HG03159 (cell line): Measurements from ENCODE around the gene EPHB2.

ENCODE experiments used
- ATAC-seq: cut with Tn5 transposase; IDR thresholded peaks from one replicate; pipeline ENCODE4 v1.9.1; 2021; ENCODE audit warnings: mild to moderate bottlenecking, moderate library complexity; ENCODE audit not compliant: unreplicated experiment

Gene EPHB2

GRCh38 chr1:22721122-22721873 is 10.7 kb downstream of the EPHB2 start:
- no peak for ATAC-seq

GRCh38 chr1:22722901-22723550 is 12.4 kb downstream of the EPHB2 start:
- ATAC-seq: no peak

GRCh38 chr1:22727873-22728272 is 17.2 kb downstream of the EPHB2 start:
- no peak for ATAC-seq

GRCh38 chr1:22728751-22729399 is 18.2 kb downstream of the EPHB2 start:
- no peak for ATAC-seq

- ATAC-seq: no peak
Observed at GRCh38 chr1:22729400-22729773, 18.7 kb downstream of the EPHB2 start.

- ATAC-seq: no peak
Observed at GRCh38 chr1:22729912-22730311, 19.3 kb downstream of the EPHB2 start.

- ATAC-seq: no peak
Observed at GRCh38 chr1:22731924-22732720, 21.5 kb downstream of the EPHB2 start.

- ATAC-seq: no peak
Observed at GRCh38 chr1:22733643-22734042, 23.0 kb downstream of the EPHB2 start.

GRCh38 chr1:22736501-22737080 is 26.0 kb downstream of the EPHB2 start:
- ATAC-seq: no peak

- ATAC-seq: no peak
Observed at GRCh38 chr1:22737374-22738068, 26.9 kb downstream of the EPHB2 start.

GRCh38 chr1:22738069-22738435 is 27.4 kb downstream of the EPHB2 start:
- no peak for ATAC-seq

- ATAC-seq: no peak
Observed at GRCh38 chr1:22738522-22738921, 27.9 kb downstream of the EPHB2 start.

GRCh38 chr1:22739648-22740385 is 29.2 kb downstream of the EPHB2 start:
- ATAC-seq: no peak

- no peak for ATAC-seq
Observed at GRCh38 chr1:22741118-22741517, 30.5 kb downstream of the EPHB2 start.

GRCh38 chr1:22745669-22746585 is 35.3 kb downstream of the EPHB2 start:
- ATAC-seq: no peak

- ATAC-seq: no peak
Observed at GRCh38 chr1:22747021-22747734, 36.5 kb downstream of the EPHB2 start.

- ATAC-seq: no peak
Observed at GRCh38 chr1:22747735-22748073, 37.1 kb downstream of the EPHB2 start.

GRCh38 chr1:22749503-22749902 is 38.9 kb downstream of the EPHB2 start:
- no peak for ATAC-seq
